Heart left ventricle (tissue), 13 donors: ENCODE data around the gene INPPL1.

Experiments used
- CTCF ChIP-seq, 12 donors: fragments of 200-600 bp; sonication (generic) in 4 of 12; IDR thresholded peaks; one replicate each; pipeline versions ENCODE4 v1.5.0 to v1.8.0; 2018 to 2022; ENCODE audit warnings: antibody characterized with exemption in 12 of 12, mild to moderate bottlenecking in 5 of 12
- POLR2A ChIP-seq, 2 donors: fragments of 450-650 bp; IDR thresholded peaks; one replicate each; pipeline ENCODE4 v1.6.1; 2017; ENCODE audit warnings: antibody characterized with exemption in 2 of 2, mild to moderate bottlenecking in 2 of 2, moderate library complexity in 2 of 2
- donor health status: ischemic (EF 13 %, LVEDD 7.1; RV severe dilation, severe dysfunction).
- donor health status: DM: no; HTN: yes; CAD: no.
- donor health status: DM: no; HTN: no; CAD: no.
- donor health status: ischemic (EF 25% LVEDD 6.9; RV normal size, moderate dysfunction).
- donor health status: ischemic (EF 25% LVEDD 5.7; RV mildly dilated, moderate dysfunction).
- donor health status: ischemic (EF 35%, LVEDD 5.7; RV mildly dilated, moderate dysfunction).
- donor health status: nonischemic (EF 11% LVEDD 7.7; RV severe dilation, severe dysfunction).
- donor health status: DM: yes; HTN: yes; CAD: no.
- donor health status: PGD.
- donor health status: ischemic (EF 29% LVEDD 5.4; RV normal size, mild dysfunction).
- donor health status: nonischemic (EF 23%, LVEDD 6.1; RV moderate dilation, normal function).

- TF ChIP-seq CTCF (IDR thresholded peaks at IDR 0.05) (no peak), POLR2A (IDR thresholded peaks at IDR 0.05) (no peak)
Measured at GRCh38 chr11:72245263-72245816, 20.8 kb downstream of the INPPL1 start.
